Thyroid gland (tissue), 4 donors: Measurements from ENCODE around the gene BTNL9. TPM values are rescaled to one million over a fixed set of nuclear protein-coding genes. Genes with fewer than 3 reads are reported as not detected.
A peak's percentile ranks its signal among the peaks of the same experiment; 100 is the strongest.

Experiments used
- DNase-seq, 2 donors: peaks; one replicate each; pipeline ENCODE4 v3.0.0-alpha.2; 2019
- H3K27ac ChIP-seq, 3 donors: fragments of 200-600 bp; sonication (generic); 1 replicate in 2 of 3; 2 replicates in 1 of 3; pipeline ENCODE4 v1.5.1; 2016 to 2019; ENCODE audit warnings: mild to moderate bottlenecking in 1 of 3, moderate library complexity in 1 of 3
- H3K27me3 ChIP-seq: fragments of 200-600 bp; sonication (generic); one replicate; pipeline ENCODE4 v1.5.1; 2019
- H3K36me3 ChIP-seq, 2 donors: fragments of 200-600 bp; sonication (generic); one replicate each; pipeline ENCODE4 v1.5.1; 2016 to 2019
- H3K4me1 ChIP-seq, 2 donors: fragments of 200-600 bp; sonication (generic); one replicate each; pipeline ENCODE4 v1.5.1; 2017 to 2019
- H3K4me3 ChIP-seq, 3 donors: fragments of 200-600 bp; sonication (generic); replicated peaks in 1 of 3; 1 replicate in 2 of 3; 2 replicates in 1 of 3; pipeline ENCODE4 v1.5.1; 2016; ENCODE audit warnings: mild to moderate bottlenecking in 1 of 3
- H3K9me3 ChIP-seq: fragments of 200-600 bp; sonication (generic); one replicate; pipeline ENCODE4 v1.5.1; 2017
- CTCF ChIP-seq, 6 experiments: fragments of 200-600 bp in 3 of 6; fragments of 450-650 bp in 3 of 6; sonication (generic) in 3 of 6; IDR thresholded peaks; one replicate each; pipeline ENCODE4 v1.5.1; 2016 to 2019; ENCODE audit warnings: antibody characterized with exemption in 6 of 6, mild to moderate bottlenecking in 2 of 6, inconsistent platforms in 1 of 6, moderate library complexity in 1 of 6
- POLR2A ChIP-seq, 2 donors: fragments of 450-650 bp; IDR thresholded peaks; one replicate each; pipeline ENCODE4 v1.6.1; 2017; ENCODE audit warnings: antibody characterized with exemption in 2 of 2, mild to moderate bottlenecking in 2 of 2, moderate library complexity in 1 of 2
- WGBS, 2 donors: methylation state at CpG; one replicate each; pipeline ENCODE4 v1.1.5; 2017; 5-methylcytosine and 5-hydroxymethylcytosine counted together
- intact Hi-C: fragments of 100-400 bp; cut with DNase I; formaldehyde crosslinking; loops from one replicate; pipeline ENCODE4 v1.15.1; 2023
- total RNA-seq, 4 donors: library from RNA; depleted of rRNA; stranded (reverse); fragments of >200 nt; gene quantifications; one replicate each; pipeline ENCODE4 v1.2.3, GENCODE V29; 2016

BTNL9 gene
- total RNA-seq, 4 donors from 2014 or later = 12.9 to 77.1 (median 34.3) TPM

GRCh38 chr5:181047921-181048320 is 7.9 kb downstream of the BTNL9 start:
- H3K4me1 ChIP-seq = peaks cover 5 to 8% of the 10 kb centered on the region in 2 donors
- H3K27ac ChIP-seq = no peak overlapping the region
- no peak overlapping the region for H3K4me3 ChIP-seq
- H3K36me3 ChIP-seq = no peaks in the 10 kb centered on the region
- TF ChIP-seq CTCF (IDR thresholded peaks at IDR 0.05) (no peak), POLR2A (IDR thresholded peaks at IDR 0.05) (no peak)
- intact Hi-C loops = no loop called here
- H3K9me3 ChIP-seq = no peaks in the 10 kb centered on the region
- no peak for DNase-seq
- WGBS, 2 donors = 90 to 95% methylated on average over 13 to 15 of the region's 15 CpGs
- no peaks in the 10 kb centered on the region for H3K27me3 ChIP-seq

- H3K27me3 ChIP-seq = no peaks in the 10 kb centered on the region
- H3K9me3 ChIP-seq = no peaks in the 10 kb centered on the region
- no peaks in the 10 kb centered on the region for H3K36me3 ChIP-seq
- peaks cover 9 to 16% of the 10 kb centered on the region in 2 donors for H3K4me1 ChIP-seq
- intact Hi-C loops = no loop called here
- no peak overlapping the region for H3K27ac ChIP-seq
- no peak for DNase-seq
- no peak overlapping the region for H3K4me3 ChIP-seq
- 84 to 93% methylated on average over 3 to 5 of the region's 5 CpGs for WGBS, 2 donors
- TF ChIP-seq POLR2A (IDR thresholded peaks at IDR 0.05) = no peak
- TF ChIP-seq CTCF (IDR thresholded peaks at IDR 0.05) = no peak
Measured at GRCh38 chr5:181050016-181050415, 9.9 kb downstream of the BTNL9 start.

GRCh38 chr5:181051841-181052671 is 12.0 kb downstream of the BTNL9 start:
- Histone ChIP-seq H3K4me3 (peak overlapping the region in 1 of 3 donors; percentile 19), H3K4me1 (peaks cover 9 to 14% of the 10 kb centered on the region in 2 donors), H3K27ac (no peak overlapping the region), H3K27me3 (no peaks in the 10 kb centered on the region), H3K36me3 (no peaks in the 10 kb centered on the region), H3K9me3 (no peaks in the 10 kb centered on the region)
- DNase-seq = no peak
- WGBS, 2 donors = 26 to 30% methylated on average over 27 of the region's 27 CpGs
- intact Hi-C loops = no loop called here
- TF ChIP-seq CTCF (IDR thresholded peaks at IDR 0.05) (no peak), POLR2A (IDR thresholded peaks at IDR 0.05) (no peak)

- no peaks in the 10 kb centered on the region for H3K36me3 ChIP-seq
- 1 to 3% methylated on average over 40 to 50 of the region's 120 CpGs for WGBS, 2 donors
- H3K4me1 ChIP-seq = peaks cover 9 to 14% of the 10 kb centered on the region in 2 donors
- intact Hi-C loops = no loop called here
- peak in 1 of 2 donors; percentile 22 for DNase-seq
- H3K27me3 ChIP-seq = no peaks in the 10 kb centered on the region
- TF ChIP-seq POLR2A (IDR thresholded peaks at IDR 0.05) (no peak), CTCF (IDR thresholded peaks at IDR 0.05) (no peak)
- peak overlapping the region; percentile 5 to 40 (median 19) for H3K4me3 ChIP-seq
- H3K9me3 ChIP-seq = no peaks in the 10 kb centered on the region
- H3K27ac ChIP-seq = no peak overlapping the region
Measured at GRCh38 chr5:181052672-181053487, 12.8 kb downstream of the BTNL9 start.
